Measurements from ENCODE around the gene PRR32.
"Not testable (repeated sequence)": the region's sequence is repeated elsewhere in the genome, so short reads cannot be mapped to it uniquely, and the experiment has no call there.

The PRR32 gene, protein sequence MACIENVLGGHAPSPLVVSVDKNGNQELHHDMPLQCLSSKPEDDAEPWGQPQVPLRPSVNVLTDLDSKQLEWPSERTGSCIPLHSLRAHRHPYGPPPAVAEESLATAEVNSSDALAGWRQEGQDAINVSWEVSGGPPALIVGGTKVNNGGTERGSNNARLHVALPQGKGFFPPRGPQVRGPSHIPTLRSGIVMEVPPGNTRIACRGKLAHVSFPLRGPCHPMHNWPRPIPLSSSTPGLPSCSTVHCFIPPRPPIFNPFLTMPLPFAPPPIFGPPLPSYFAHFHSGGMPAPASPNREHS
- total RNA-seq, result 0 reads per million in 4 donors

DNA sequence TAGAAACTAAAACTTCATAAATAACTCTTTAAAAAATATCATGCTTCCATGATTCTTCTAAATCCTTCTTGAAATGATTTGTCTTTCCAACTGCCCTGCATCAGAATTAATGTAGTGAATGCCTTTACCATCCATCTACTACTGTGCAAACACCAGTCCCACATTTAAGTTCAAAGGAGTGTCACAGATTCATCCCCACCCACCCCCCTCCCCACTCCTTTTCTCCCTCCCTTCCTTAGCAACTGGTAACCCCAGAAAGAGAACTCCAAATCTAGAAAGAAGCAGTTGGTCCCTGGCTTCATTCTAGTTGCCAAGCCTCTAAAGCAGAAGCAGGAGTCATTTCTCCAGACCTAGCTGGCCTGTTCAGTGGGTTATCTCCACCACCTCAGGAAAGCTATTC is at the start of gene PRR32:
Gene PRR32, plus strand, starts transcription at position 301 of the 400 bp plus-strand sequence. CDS start 115 bp downstream, outside the sequence.
- DNase-seq, result no peak

DNA sequence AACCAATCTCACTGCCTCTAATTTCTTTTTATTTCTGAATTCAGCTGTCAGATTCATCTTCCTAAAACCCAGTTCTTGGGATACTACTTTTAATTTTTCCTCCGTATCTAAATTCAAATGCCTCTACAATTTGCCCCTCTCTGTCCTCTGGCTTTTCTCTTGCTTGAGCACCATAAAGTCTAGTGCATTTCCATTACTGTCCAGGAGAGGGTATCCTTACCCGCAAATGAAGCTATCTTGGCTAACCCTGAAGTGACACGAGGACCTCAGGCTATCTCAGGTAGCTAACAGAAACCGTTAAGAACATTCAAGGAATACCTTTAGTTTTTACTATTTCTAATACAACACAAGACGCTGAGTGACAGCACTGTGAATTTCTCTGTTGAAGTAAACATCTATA is 49.4 kb upstream of the PRR32 start:
- DNase-seq, result no peak

DNA sequence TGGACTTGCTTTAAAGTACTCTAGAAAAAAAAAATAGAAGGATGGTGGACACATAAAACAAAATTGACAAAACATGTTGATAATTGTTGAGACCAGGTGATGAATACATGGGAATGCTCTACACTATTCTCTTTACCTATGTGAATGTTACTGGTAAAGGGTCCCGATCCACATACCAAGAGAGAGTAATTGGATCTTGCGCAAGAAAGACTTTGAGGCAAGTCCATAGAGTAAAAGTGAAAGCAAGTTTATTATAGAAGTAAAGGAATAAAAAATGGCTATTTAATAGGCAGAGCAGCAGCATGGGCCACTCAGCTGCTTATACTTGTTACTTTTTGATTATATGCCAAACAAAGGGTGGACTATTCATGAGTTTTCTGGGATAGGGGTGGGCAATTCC is 34.0 kb upstream of the PRR32 start:
- no peak for DNase-seq

DNA sequence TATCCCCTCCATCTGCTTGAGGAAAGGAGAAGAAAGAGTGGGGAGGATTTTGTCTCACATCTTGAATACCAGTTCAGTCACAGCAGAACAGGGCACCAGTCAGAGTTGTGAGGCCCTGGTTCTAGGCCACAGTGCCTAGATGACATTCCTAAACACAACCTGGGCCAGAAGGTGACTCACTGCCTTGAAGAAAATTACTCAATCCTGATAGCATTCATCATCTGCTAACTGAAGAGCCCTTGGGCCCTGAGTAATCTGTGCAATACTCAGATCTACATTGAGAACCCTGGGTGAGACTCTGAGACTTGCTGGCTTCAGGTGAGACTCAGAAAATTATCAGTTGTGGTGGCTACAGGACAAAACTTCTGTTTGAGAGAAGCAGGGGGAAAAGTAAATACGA is 20.5 kb upstream of the PRR32 start:
- no peak for DNase-seq

DNA sequence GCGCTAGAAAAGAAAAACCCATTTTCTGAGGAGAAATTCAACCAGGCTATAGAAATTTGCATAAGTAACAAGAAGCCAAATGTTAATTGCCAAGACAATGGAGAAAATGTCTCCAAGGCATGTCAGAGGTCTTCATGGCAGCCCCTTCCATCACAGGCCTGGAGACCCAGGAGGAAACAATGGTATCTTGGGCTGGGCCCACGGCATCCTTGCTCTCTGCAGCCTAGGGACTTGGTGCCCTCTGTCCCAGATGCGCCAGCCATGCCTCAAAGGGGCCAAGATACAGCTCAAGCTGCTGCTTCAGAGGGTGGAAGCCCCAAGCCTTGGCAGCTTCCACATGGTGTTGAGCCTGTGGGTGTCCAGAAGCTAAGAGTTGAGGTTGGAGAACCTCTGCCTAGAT is 12.7 kb upstream of the PRR32 start:
- DNase-seq, result not testable (repeated sequence)

DNA sequence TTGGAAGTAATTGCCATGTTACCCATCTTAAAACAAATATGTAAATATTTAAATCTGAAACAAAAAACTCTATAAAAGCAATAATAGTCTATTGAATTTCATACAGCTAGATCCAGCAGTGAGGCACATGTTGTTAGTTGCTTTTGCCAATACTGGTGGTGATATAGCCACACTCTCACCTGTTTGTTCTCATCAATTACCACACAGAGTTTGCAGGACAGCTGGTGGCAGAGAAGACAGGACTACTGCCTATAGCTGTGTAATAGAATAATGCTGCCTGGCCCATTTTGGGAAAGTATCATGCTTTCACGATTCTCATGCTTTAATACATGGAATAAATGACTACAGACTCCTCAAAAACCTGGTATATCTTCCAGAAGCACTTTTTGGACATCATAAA is 3.7 kb upstream of the PRR32 start:
- no peak for DNase-seq

DNA sequence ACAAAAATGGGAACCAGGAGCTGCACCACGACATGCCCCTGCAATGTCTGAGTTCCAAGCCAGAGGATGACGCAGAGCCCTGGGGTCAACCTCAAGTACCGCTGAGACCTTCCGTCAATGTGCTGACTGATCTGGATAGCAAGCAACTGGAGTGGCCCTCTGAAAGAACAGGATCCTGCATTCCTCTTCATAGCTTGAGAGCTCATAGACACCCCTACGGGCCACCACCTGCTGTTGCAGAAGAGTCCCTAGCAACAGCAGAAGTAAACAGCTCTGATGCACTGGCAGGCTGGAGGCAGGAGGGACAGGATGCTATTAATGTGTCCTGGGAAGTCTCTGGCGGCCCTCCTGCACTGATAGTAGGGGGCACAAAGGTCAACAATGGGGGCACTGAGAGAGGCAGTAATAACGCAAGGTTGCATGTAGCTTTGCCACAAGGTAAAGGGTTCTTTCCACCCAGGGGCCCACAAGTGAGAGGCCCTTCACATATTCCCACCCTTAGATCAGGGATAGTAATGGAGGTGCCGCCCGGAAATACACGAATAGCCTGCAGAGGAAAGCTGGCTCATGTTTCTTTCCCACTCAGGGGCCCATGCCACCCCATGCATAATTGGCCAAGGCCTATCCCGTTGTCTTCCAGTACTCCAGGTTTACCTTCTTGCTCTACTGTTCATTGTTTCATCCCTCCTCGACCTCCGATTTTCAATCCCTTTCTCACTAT is 1.3 kb downstream of the PRR32 start:
- DNase-seq, result no peak

DNA sequence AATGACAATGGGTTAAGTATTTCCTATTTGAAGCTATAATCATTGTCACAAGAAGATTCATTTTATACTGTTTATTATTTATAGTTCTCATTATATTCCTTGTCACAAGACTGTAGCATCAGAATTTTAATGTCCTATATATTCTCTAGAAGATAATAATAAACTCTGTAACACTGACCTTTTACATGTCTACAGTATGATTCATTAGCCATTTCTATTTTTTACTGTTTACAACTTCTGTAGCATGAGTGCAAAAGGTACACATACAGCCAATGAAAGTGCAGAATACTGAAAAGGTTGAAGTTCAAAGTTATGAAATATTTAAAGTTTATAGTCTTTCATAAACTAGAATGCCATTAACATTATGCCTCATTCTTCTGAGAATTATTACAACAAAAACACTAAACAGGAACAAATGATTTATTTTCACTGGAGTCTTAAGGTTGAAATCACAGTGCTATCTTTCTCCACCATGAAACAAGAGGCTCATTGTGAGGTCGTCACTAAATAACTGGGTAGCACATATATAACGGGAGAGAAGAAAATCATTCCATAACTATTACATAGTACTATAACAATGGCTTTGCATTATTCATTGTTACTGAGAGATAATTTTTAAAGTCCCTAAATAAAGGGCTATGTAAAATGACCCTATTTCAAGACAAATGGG is 4.9 kb downstream of the PRR32 start:
- DNase-seq, result no peak

DNA sequence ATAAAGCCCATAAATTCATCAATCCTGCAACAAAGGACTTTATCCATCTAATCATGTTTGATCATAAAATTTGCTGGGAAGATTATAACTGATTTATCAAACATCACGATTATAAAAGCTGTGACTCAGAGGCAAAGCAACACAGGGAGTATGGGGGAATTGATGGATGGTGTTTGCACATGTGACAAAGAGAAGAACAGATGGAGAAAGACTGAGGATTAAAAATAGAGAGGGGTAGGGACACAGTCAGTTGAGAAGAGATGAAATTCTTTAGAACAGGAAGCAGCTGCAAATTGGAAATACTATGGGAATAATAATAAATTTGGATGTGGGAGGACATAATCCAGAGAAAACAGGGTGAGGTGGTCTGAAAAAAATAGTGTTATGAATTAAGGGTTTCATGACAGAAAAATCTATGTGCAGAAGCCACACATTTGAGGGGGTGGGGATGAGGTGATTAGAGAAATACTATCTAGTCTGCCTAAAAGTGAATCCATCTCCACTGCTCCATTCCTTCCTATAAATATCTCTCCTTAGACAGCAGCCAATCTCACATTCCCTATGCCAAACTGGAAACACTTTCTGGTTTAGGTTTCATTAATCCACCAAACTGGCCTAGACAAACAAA is 6.2 kb downstream of the PRR32 start:
- DNase-seq, result no peak

DNA sequence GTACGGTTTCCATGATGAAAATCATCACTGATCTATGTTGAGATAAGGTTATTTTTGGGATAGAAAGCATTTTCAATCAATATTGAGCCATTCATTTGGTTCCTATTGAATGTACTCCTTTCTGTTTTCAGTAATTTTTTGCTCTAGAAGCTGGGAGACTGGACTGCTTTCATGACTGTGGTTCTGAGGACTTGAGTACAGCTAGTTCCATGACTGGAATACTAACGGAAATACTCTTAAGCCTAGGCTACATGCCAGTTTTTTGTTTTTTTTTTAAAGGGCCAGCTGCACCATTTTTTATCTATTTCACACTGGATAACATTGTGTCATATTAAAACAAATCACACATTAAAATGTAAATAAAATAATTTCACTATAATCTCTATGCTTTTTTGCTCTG is 16.7 kb downstream of the PRR32 start:
- no peak for DNase-seq

DNA sequence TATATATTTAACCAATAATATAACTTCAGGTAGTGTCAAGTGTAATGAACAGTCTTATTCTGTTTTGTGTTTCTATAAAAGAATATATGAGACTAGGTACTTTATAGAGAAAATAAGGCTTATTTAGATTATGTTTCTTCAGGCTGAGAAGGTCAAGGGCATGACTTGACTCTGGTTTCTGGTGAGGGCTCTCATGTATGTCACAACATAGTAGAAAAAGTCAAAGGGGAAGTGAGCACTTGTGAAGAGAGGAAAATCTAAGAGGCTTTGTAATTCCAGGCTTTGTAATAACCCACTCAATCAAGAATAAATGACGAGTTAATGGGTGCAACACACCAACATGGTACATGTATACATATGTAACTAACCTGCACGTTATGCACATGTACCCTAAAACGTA is 27.6 kb downstream of the PRR32 start:
- DNase-seq, result no peak

DNA sequence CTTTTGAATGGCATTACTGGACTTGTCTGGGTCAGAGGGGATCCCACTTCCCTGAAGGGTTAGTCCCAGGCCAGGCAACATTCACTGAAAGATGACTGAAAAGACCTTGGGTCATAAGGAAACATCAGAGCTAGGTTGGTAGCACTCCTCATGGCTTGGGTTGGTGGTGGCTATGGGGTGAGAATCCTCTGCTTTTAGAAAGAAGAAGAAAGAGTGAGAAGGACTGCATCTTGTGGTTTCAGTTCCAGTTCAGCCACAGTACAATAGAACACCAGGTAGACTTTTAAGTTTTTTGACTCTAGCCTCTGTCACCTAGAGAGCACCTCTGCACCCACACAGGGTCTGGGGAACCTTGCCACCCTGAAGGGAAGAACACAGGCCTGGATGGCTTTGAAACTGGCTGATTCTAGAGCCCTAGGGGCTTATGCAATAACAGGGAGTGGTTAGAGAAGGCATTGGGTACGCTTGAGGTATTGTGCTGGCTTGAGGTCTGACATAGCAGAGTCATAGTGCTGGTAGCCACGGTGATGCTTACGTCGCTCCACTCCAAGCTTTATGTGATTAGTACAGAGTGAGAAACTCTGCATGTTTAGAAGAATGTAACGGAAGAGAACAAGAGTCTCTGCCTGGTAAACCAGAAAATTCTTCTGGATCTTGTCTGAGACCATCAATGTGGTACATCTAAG is 36.5 kb downstream of the PRR32 start:
- no peak for DNase-seq

Data from T-helper 1 cell (primary cell).